GM21360 (cell line): Measurements from ENCODE around the gene FOXN4.

Experiments used
- ATAC-seq: cut with Tn5 transposase; IDR thresholded peaks from one replicate; pipeline ENCODE4 v1.9.1; 2021; ENCODE audit warnings: mild to moderate bottlenecking, moderate library complexity; ENCODE audit not compliant: unreplicated experiment

Gene FOXN4

GRCh38 chr12:109284392-109284791 lies 24.7 kb downstream of the FOXN4 start:
- no peak for ATAC-seq

- ATAC-seq, result no peak
These were observed 27.6 kb downstream of the FOXN4 start for GRCh38 chr12:109281452-109281851.

- no peak for ATAC-seq
These were observed 29.6 kb downstream of the FOXN4 start for GRCh38 chr12:109279525-109279924.

GRCh38 chr12:109278912-109279311 lies 30.2 kb downstream of the FOXN4 start:
- no peak for ATAC-seq

GRCh38 chr12:109277899-109278762 lies 31.0 kb downstream of the FOXN4 start:
- ATAC-seq, result no peak

- no peak for ATAC-seq
These were observed 31.7 kb downstream of the FOXN4 start for GRCh38 chr12:109277255-109277898.

GRCh38 chr12:109276160-109276559 lies 32.9 kb downstream of the FOXN4 start:
- no peak for ATAC-seq

GRCh38 chr12:109275173-109275572 lies 33.9 kb downstream of the FOXN4 start:
- no peak for ATAC-seq

- no peak for ATAC-seq
These were observed 34.7 kb downstream of the FOXN4 start for GRCh38 chr12:109274381-109274780.

GRCh38 chr12:109273354-109273753 lies 35.7 kb downstream of the FOXN4 start:
- ATAC-seq, result no peak

GRCh38 chr12:109271418-109271817 lies 37.7 kb downstream of the FOXN4 start:
- no peak for ATAC-seq

GRCh38 chr12:109270494-109270893 lies 38.6 kb downstream of the FOXN4 start:
- ATAC-seq, result no peak

- no peak for ATAC-seq
These were observed 39.7 kb downstream of the FOXN4 start for GRCh38 chr12:109269428-109269827.

GRCh38 chr12:109268896-109269295 lies 40.2 kb downstream of the FOXN4 start:
- ATAC-seq, result no peak

GRCh38 chr12:109267361-109267760 lies 41.7 kb downstream of the FOXN4 start:
- ATAC-seq, result no peak

GRCh38 chr12:109266106-109266879 lies 42.8 kb downstream of the FOXN4 start:
- no peak for ATAC-seq

GRCh38 chr12:109264943-109265650 lies 44.0 kb downstream of the FOXN4 start:
- ATAC-seq, result no peak

GRCh38 chr12:109264095-109264942 lies 44.8 kb downstream of the FOXN4 start:
- no peak for ATAC-seq

- ATAC-seq, result no peak
These were observed 45.6 kb downstream of the FOXN4 start for GRCh38 chr12:109263439-109263838.

- no peak for ATAC-seq
These were observed 47.1 kb downstream of the FOXN4 start for GRCh38 chr12:109261939-109262338.
